K562 (cell line): ENCODE measurements around the gene MFAP1. TPM values are rescaled to one million over a fixed set of nuclear protein-coding genes. Genes with fewer than 3 reads are reported as not detected.

Source experiments
- ATAC-seq: fragments of 200-7000 bp; cut with Tn5 transposase; 3 replicates; pipeline ENCODE4 v1.9.1; 2020; ENCODE audit warnings: moderate library complexity
- BruUV-seq: library from RNA; stranded (reverse); fragments of 400-500 nt; replicated peaks from 2 replicates; lab custom pipeline; 2021; lab: Mats Ljungman, UMichigan
- CTCF ChIA-PET: fragments of 300-600 bp; formaldehyde crosslinking; extraction: SDS; loops from one replicate; lab custom pipeline; 2021; ENCODE audit warnings: low intra/inter-chr PET ratio; lab: Yijun Ruan, JAX
- POLR2A ChIA-PET: fragments of 300-600, 350-650 bp; sonication (Branson Sonifier 250); formaldehyde crosslinking; extraction: SDS; loops from one replicate; lab custom pipeline; 2021; ENCODE audit warnings: antibody characterized with exemption, inconsistent platforms; lab: Yijun Ruan, JAX
- DNase-seq, 4 experiments: peaks; one replicate each; pipeline versions ENCODE4 v3.0.0 to v3.0.0-alpha.2; 2011 to 2018; ENCODE audit warnings: low spot score in 3 of 4, mixed read lengths in 3 of 4; ENCODE audit errors: extremely low read depth in 1 of 4
- FAIRE-seq: peaks from 2 replicates; lab custom pipeline; 2011; peaks lifted over from hg19 to GRCh38; lab: Jason Lieb, UNC
- H2AFZ ChIP-seq: 2 replicates; pipeline ENCODE4 v1.6.0; 2011; ENCODE audit warnings: low read depth, low read length, control low read depth, inconsistent platforms
- H3K27ac ChIP-seq: fragments of 200-600 bp; 3 replicates; pipeline ENCODE4 v1.8.0; 2011; ENCODE audit warnings: low read depth, mild to moderate bottlenecking, control low read depth, inconsistent platforms, low read length, moderate library complexity, mixed read lengths; ENCODE audit errors: extremely low read depth
- H3K27me3 ChIP-seq, 2 experiments: fragments of 300-600 bp in 1 of 2; 2 replicates in 1 of 2; 3 replicates in 1 of 2; pipeline versions ENCODE4 v1.6.0 to v1.8.0; 2011; ENCODE audit warnings: inconsistent platforms in 2 of 2, low read length in 2 of 2, mild to moderate bottlenecking in 1 of 2, mixed read lengths in 1 of 2, moderate library complexity in 1 of 2; ENCODE audit not compliant: control insufficient read depth in 2 of 2, insufficient read depth in 2 of 2
- H3K36me3 ChIP-seq: fragments of 300-600 bp; 3 replicates; pipeline ENCODE4 v1.8.0; 2011; ENCODE audit warnings: mild to moderate bottlenecking, low read length, inconsistent platforms; ENCODE audit not compliant: control insufficient read depth, insufficient read depth
- H3K4me1 ChIP-seq, 2 experiments: fragments of 200-600 bp in 1 of 2; replicated peaks in 1 of 2; 2 replicates in 1 of 2; 3 replicates in 1 of 2; pipeline versions ENCODE4 v1.5.1 to v1.8.0; 2011; ENCODE audit warnings: inconsistent platforms in 2 of 2, low read length in 2 of 2, mild to moderate bottlenecking in 1 of 2, mixed read lengths in 1 of 2, moderate library complexity in 1 of 2; ENCODE audit not compliant: control insufficient read depth in 2 of 2, insufficient read depth in 2 of 2
- H3K4me2 ChIP-seq: 2 replicates; pipeline ENCODE4 v1.6.1; 2011; ENCODE audit warnings: low read length, control low read depth, inconsistent platforms, mixed read lengths; ENCODE audit not compliant: insufficient read depth
- H3K4me3 ChIP-seq: fragments of 200-600 bp; sonication (generic), shearing (Covaris generic); 2 replicates; pipeline ENCODE4 v1.5.1; 2016; ENCODE audit warnings: control low read depth, inconsistent platforms
- H3K79me2 ChIP-seq: fragments of 200-600 bp; 3 replicates; pipeline ENCODE4 v1.8.0; 2011; ENCODE audit warnings: low read length, inconsistent platforms; ENCODE audit not compliant: control insufficient read depth, insufficient read depth
- H3K9ac ChIP-seq, 2 experiments: 2 replicates each; pipeline versions ENCODE4 v1.6.0 to v1.6.1; 2011; ENCODE audit warnings: low read depth in 2 of 2, low read length in 2 of 2, control low read depth in 1 of 2, inconsistent platforms in 1 of 2, mild to moderate bottlenecking in 1 of 2, mixed read lengths in 1 of 2; ENCODE audit not compliant: insufficient read depth in 1 of 2
- H3K9me1 ChIP-seq: one replicate; pipeline ENCODE4 v1.6.0; 2011; ENCODE audit warnings: inconsistent platforms, mild to moderate bottlenecking, low read length, moderate library complexity; ENCODE audit not compliant: control insufficient read depth, insufficient read depth
- H3K9me3 ChIP-seq: replicated peaks from 2 replicates; pipeline ENCODE4 v1.5.1; 2011; ENCODE audit warnings: low read depth, low read length, inconsistent platforms; ENCODE audit not compliant: control insufficient read depth, insufficient read depth
- H4K20me1 ChIP-seq: replicated peaks from 2 replicates; pipeline ENCODE4 v1.6.1; 2011; ENCODE audit warnings: low read length, inconsistent platforms, mixed read lengths; ENCODE audit not compliant: control insufficient read depth, insufficient read depth
- CEBPG ChIP-seq, 3 experiments: fragments of 200-800 bp in 1 of 3; sonication (Bioruptor generic) in 1 of 3; sonication (generic) in 1 of 3; formaldehyde crosslinking in 1 of 3; IDR thresholded peaks in 2 of 3; conservative IDR thresholded peaks in 1 of 3; 2 replicates each; pipeline versions ENCODE4 v1.6.1 to v1.8.0; 2016 to 2022; ENCODE audit warnings: missing compliant biosample characterization in 2 of 3, missing genetic modification characterization in 2 of 3, mild to moderate bottlenecking in 1 of 3, missing genetic modification reagents in 1 of 3
- KDM5B ChIP-seq: fragments of 200-600 bp; sonication (generic); IDR thresholded peaks from 2 replicates; pipeline ENCODE4 v1.6.1; 2012; ENCODE audit warnings: low read depth, mild to moderate bottlenecking, moderate library complexity, low read length, control low read depth, inconsistent platforms; ENCODE audit not compliant: insufficient replicate concordance
- NR1H2 ChIP-seq: sonication (generic); formaldehyde crosslinking; IDR thresholded peaks from 2 replicates; pipeline ENCODE4 v1.4.0; 2020; ENCODE audit warnings: mild to moderate bottlenecking, missing genetic modification reagents
- PCBP1 ChIP-seq: fragments of 200-400 bp; formaldehyde crosslinking; IDR thresholded peaks from 2 replicates; pipeline ENCODE4 v1.6.1; 2018; ENCODE audit warnings: mild to moderate bottlenecking, low read depth, low read length; ENCODE audit not compliant: poor library complexity, severe bottlenecking
- SMAD1 ChIP-seq: fragments of 150-350 bp; IDR thresholded peaks from 2 replicates; pipeline ENCODE4 v1.6.1; 2014; ENCODE audit warnings: low read length, low read depth; ENCODE audit not compliant: partially characterized antibody
- SUPT5H ChIP-seq: fragments of 450-650 bp; IDR thresholded peaks from 2 replicates; pipeline ENCODE4 v1.6.1; 2016
- XRCC4 ChIP-seq: IDR thresholded peaks from one replicate; pipeline ENCODE4 v1.6.1; 2011; ENCODE audit not compliant: insufficient read depth, insufficient read length; ENCODE audit errors: extremely low read depth
- ZBTB7A ChIP-seq: IDR thresholded peaks from 2 replicates; pipeline ENCODE4 v1.6.1; 2011; ENCODE audit warnings: low read depth, mild to moderate bottlenecking, low read length, moderate library complexity, borderline replicate concordance; ENCODE audit not compliant: control insufficient read depth
- WGBS: fragments of 100-300 bp; shearing (Covaris generic); methylation state at CpG from one replicate; pipeline ENCODE4 v1.1.6; 2016; ENCODE audit warnings: low coverage, mixed read lengths; ENCODE audit not compliant: insufficient coverage; ENCODE audit errors: missing lambda C conversion rate; 5-methylcytosine and 5-hydroxymethylcytosine counted together
- in situ Hi-C: fragments of 300-500 bp; cut with MboI; formaldehyde crosslinking; loops from 4 replicates; pipeline ENCODE4 v1.15.0; 2018; ENCODE audit warnings: inconsistent platforms, mixed read lengths
- intact Hi-C: fragments of 100-400 bp; cut with micrococcal nuclease; formaldehyde crosslinking; loops from 2 replicates; pipeline ENCODE4 v1.14.2; 2022
- polyA plus RNA-seq, 8 experiments: library from polyadenylated mRNA; depleted of rRNA in 4 of 8; stranded (reverse) in 5 of 8; unstranded in 3 of 8; fragments of >200 nt; fragmentation: Nextera tagmentation in 2 of 8; fragmentation: Illumina TruSeq in 1 of 8; extraction: Ambion mirVana in 2 of 8; extraction: Trizol in 1 of 8; gene quantifications; 2 replicates each; pipeline versions ENCODE4 v1.2.1 to v1.2.3, GENCODE V29; 2011 to 2014; ENCODE audit warnings: inconsistent platforms in 1 of 8, missing spikeins in 1 of 8
- total RNA-seq, 7 experiments: library from RNA; depleted of rRNA in 6 of 7; stranded (reverse); fragments of >200 nt in 6 of 7; fragmentation: Illumina TruSeq in 2 of 7; extraction: Trizol in 2 of 7; gene quantifications; 2 replicates each; pipeline versions ENCODE4 v1.2.1 to v1.2.3, GENCODE V29; 2011 to 2021; ENCODE audit warnings: low replicate concordance in 1 of 7
- TF ChIP-seq, protein P1 (sequence below): fragments of 450-650 bp; conservative IDR thresholded peaks from 2 replicates; pipeline ENCODE4 v1.6.1; 2016; ENCODE audit warnings: missing genetic modification characterization, low read depth, mild to moderate bottlenecking, control low read depth, missing compliant biosample characterization
- TF ChIP-seq, protein P2 (sequence below): sonication (generic); formaldehyde crosslinking; IDR thresholded peaks from 2 replicates; pipeline ENCODE4 v1.9.0; 2022; ENCODE audit warnings: mild to moderate bottlenecking, missing genetic modification reagents
- TF ChIP-seq, protein P3 (sequence below): fragments of 450-650 bp; IDR thresholded peaks from 2 replicates; pipeline ENCODE4 v1.6.1; 2014; ENCODE audit warnings: low read depth, mild to moderate bottlenecking, moderate library complexity, borderline replicate concordance
- TF ChIP-seq, protein P4 (sequence below): fragments of 250-450 bp; sonication (Bioruptor Pico); IDR thresholded peaks from 2 replicates; pipeline ENCODE4 v1.5.1; 2021; ENCODE audit warnings: mild to moderate bottlenecking

The MFAP1 gene
- total and polyA plus RNA-seq, 9 of the 15 experiments (the other 6 are each of a cell fraction or from before 2014, with no cell fraction given): 34.9 to 64.1 (median 48.2) TPM

DNA sequence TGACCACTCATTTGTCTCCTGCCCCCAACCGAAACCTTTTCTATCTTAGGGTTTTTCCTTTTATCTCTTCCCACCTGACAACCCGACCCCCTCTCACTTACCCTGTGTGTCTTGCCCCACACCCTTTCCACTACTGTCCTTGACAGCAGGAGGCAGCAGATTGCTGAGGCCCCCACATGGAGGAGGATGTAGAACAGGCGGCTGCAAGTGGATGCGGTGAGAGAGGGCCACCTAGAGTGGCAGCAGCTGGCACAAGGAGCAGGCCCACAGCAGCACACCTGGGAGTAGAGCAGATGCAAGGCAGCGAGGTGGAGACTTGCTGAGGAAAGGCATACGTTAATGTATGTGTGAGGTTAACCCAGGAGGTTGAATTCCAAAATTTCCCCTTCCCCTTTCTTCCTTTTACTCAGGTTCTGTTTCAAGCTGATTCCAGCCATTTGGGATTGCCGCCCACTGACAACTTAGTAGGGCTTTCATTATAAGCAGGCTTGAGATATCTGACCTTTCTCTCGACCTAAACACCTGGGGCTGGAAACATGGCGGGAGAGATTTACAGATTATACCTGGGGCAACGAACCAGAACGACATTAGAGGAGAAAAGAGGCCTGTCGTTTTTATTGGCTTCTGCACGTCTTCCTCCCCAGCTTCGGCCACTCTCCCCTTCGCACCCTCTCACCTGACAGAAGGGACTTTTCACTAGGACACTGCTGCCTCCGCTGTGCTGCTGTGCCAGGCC, 25.1 kb downstream of the MFAP1 start:
- ChIA-PET CTCF (no interaction called here), POLR2A (interaction anchor here (0.6 to 3.7 kb wide), 5 partner anchors 9 to 284 kb away, joined by 3 to 29 read pairs (median 4); partner anchors contain the start of gene SERF2)
- peak overlapping the region; percentile 81 for H3K27ac ChIP-seq
- no peak for TF ChIP-seq SMAD1
- TF ChIP-seq, protein P1, sequence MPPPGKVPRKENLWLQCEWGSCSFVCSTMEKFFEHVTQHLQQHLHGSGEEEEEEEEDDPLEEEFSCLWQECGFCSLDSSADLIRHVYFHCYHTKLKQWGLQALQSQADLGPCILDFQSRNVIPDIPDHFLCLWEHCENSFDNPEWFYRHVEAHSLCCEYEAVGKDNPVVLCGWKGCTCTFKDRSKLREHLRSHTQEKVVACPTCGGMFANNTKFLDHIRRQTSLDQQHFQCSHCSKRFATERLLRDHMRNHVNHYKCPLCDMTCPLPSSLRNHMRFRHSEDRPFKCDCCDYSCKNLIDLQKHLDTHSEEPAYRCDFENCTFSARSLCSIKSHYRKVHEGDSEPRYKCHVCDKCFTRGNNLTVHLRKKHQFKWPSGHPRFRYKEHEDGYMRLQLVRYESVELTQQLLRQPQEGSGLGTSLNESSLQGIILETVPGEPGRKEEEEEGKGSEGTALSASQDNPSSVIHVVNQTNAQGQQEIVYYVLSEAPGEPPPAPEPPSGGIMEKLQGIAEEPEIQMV (tag): no peak
- no peak for TF ChIP-seq NR1H2 (CRISPR knock-in tag)
- TF ChIP-seq SUPT5H: 0 out of 2 replicates have a peak, but pooled peaks have one; percentile 10
- TF ChIP-seq PCBP1: no peak
- peak; percentile 44; the same call in 1 of the 2 replicates for TF ChIP-seq ZBTB7A
- TF ChIP-seq XRCC4: no peak
- peak; percentile 4 for TF ChIP-seq KDM5B
- TF ChIP-seq, protein P2, sequence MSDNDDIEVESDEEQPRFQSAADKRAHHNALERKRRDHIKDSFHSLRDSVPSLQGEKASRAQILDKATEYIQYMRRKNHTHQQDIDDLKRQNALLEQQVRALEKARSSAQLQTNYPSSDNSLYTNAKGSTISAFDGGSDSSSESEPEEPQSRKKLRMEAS (CRISPR knock-in tag): peak; percentile 54; the same call in 1 of the 2 replicates
- TF ChIP-seq, protein P3, sequence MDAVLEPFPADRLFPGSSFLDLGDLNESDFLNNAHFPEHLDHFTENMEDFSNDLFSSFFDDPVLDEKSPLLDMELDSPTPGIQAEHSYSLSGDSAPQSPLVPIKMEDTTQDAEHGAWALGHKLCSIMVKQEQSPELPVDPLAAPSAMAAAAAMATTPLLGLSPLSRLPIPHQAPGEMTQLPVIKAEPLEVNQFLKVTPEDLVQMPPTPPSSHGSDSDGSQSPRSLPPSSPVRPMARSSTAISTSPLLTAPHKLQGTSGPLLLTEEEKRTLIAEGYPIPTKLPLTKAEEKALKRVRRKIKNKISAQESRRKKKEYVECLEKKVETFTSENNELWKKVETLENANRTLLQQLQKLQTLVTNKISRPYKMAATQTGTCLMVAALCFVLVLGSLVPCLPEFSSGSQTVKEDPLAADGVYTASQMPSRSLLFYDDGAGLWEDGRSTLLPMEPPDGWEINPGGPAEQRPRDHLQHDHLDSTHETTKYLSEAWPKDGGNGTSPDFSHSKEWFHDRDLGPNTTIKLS: no peak
- 0 out of 2 replicates have a peak, but pooled peaks have one; percentile 0 for TF ChIP-seq CEBPG (CRISPR knock-in tag; IDR thresholded peaks at IDR 0.05)
- no peak for TF ChIP-seq CEBPG (tag; conservative IDR thresholded peaks at IDR 0.05 in 1 of 2, IDR thresholded peaks at IDR 0.05 in 1 of 2)
- TF ChIP-seq, protein P4, sequence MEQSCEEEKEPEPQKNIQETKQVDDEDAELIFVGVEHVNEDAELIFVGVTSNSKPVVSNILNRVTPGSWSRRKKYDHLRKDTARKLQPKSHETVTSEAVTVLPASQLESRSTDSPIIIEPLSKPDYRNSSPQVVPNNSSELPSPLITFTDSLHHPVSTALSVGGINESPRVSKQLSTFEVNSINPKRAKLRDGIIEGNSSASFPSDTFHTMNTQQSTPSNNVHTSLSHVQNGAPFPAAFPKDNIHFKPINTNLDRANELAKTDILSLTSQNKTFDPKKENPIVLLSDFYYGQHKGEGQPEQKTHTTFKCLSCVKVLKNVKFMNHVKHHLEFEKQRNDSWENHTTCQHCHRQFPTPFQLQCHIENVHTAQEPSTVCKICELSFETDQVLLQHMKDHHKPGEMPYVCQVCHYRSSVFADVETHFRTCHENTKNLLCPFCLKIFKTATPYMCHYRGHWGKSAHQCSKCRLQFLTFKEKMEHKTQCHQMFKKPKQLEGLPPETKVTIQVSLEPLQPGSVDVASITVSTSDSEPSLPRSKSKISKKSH (CRISPR knock-in tag): no peak

More for the DNA sequence above, 25.1 kb downstream of the MFAP1 start:
- FAIRE-seq: no peak
- WGBS: 66% methylated on average over 16 of the region's 16 CpGs
- peaks cover 11% of the 10 kb centered on the region for H3K9me1 ChIP-seq
- H2AFZ ChIP-seq: no peak overlapping the region
- H3K4me2 ChIP-seq: peak overlapping the region; percentile 100; the same call in 1 of the 2 replicates
- H3K27me3 ChIP-seq: no peaks in the 10 kb centered on the region
- H4K20me1 ChIP-seq: 0 out of 2 replicates have a peak, but pooled peaks cover 4% of the 10 kb centered on the region
- peaks cover 32% of the 10 kb centered on the region for H3K79me2 ChIP-seq
- intact Hi-C loops: no loop called here
- peaks cover 21 to 32% of the 10 kb centered on the region in 2 experiments for H3K4me1 ChIP-seq
- no TSS peak for BruUV-seq
- ATAC-seq: 0 out of 3 replicates have a peak, but pooled peaks have one; percentile 3
- H3K9ac ChIP-seq: peak overlapping the region in 1 of 2 experiments; percentile 92; a peak in 1 of 4 replicates
- DNase-seq: peak in 2 of 4 experiments; percentile 26 to 43
- H3K36me3 ChIP-seq: peaks cover 80% of the 10 kb centered on the region
- in situ Hi-C loops: no loop called here
- no peak overlapping the region for H3K4me3 ChIP-seq
- H3K9me3 ChIP-seq: no peaks in the 10 kb centered on the region
